GM12865 (cell line): ENCODE data around the gene NPIPB8.
"Not testable (repeated sequence)": the region's sequence is repeated elsewhere in the genome, so short reads cannot be mapped to it uniquely, and the experiment has no call there.

Experiments used
- DNase-seq: peaks from one replicate; pipeline ENCODE4 v3.0.0; 2010; ENCODE audit warnings: low read depth
- H3K4me3 ChIP-seq: 2 replicates; pipeline ENCODE4 v1.5.1; 2011; ENCODE audit warnings: mild to moderate bottlenecking, low read depth, low read length, control low read depth
- CTCF ChIP-seq: IDR thresholded peaks from 2 replicates; pipeline ENCODE4 v1.5.1; 2011; ENCODE audit warnings: low read length, control low read depth, low read depth, inconsistent platforms; ENCODE audit not compliant: insufficient read depth; ENCODE audit errors: missing control alignments

Gene NPIPB8

GRCh38 chr16:28609631-28610594 lies 28.0 kb upstream of the NPIPB8 start, which contains the start of gene SULT1A1:
Gene SULT1A1 (minus strand): TSS chr16:28610044. CDS start chr16:28608855, 1,189 bp downstream.
- no peak for TF ChIP-seq CTCF
- DNase-seq = no peak
- H3K4me3 ChIP-seq = no peak within 1 kb of the TSS

GRCh38 chr16:28610595-28611191 lies 27.2 kb upstream of the NPIPB8 start:
- DNase-seq = no peak
- no peak overlapping the region for H3K4me3 ChIP-seq
- TF ChIP-seq CTCF = no peak

GRCh38 chr16:28612359-28613280 lies 25.2 kb upstream of the NPIPB8 start:
- DNase-seq, H3K4me3 ChIP-seq: not testable (repeated sequence)

GRCh38 chr16:28613912-28614311 lies 24.0 kb upstream of the NPIPB8 start:
- not testable (repeated sequence) for DNase-seq, H3K4me3 ChIP-seq

- not testable (repeated sequence) for H3K4me3 ChIP-seq, DNase-seq
These were observed 23.3 kb upstream of the NPIPB8 start for GRCh38 chr16:28614561-28614960.

- TF ChIP-seq CTCF = peak; percentile 52
- not testable (repeated sequence) for H3K4me3 ChIP-seq
- peak; percentile 44 for DNase-seq
These were observed 22.2 kb upstream of the NPIPB8 start for GRCh38 chr16:28615486-28616223.

GRCh38 chr16:28616224-28616577 lies 21.7 kb upstream of the NPIPB8 start:
- not testable (repeated sequence) for H3K4me3 ChIP-seq, DNase-seq

- no peak overlapping the region for H3K4me3 ChIP-seq
These were observed 21.2 kb upstream of the NPIPB8 start for GRCh38 chr16:28616636-28617035.

More at GRCh38 chr16:28616636-28617035, 21.2 kb upstream of the NPIPB8 start:
- no peak for TF ChIP-seq CTCF
- DNase-seq = no peak
